ENCODE results near the gene TRAF3.

GRCh38 chr14:102751088-102751487, 26.2 kb upstream of the TRAF3 start:
- TF ChIP-seq CTCF (IDR thresholded peaks at IDR 0.05; ENCODE audit: insufficient read depth, low read length) (no peak), REST (IDR thresholded peaks at IDR 0.05; ENCODE audit: insufficient replicate concordance, low read depth) (no peak), POLR2AphosphoS5 (IDR thresholded peaks at IDR 0.05; ENCODE audit: low read depth) (no peak), GABPA (IDR thresholded peaks at IDR 0.05; ENCODE audit: low read depth) (no peak)

Data from HL-60 (cell line).